Measurements from ENCODE around the gene MSMP. TPM values are rescaled to one million over a fixed set of nuclear protein-coding genes. Genes with fewer than 3 reads are reported as not detected.

MSMP gene

DNA sequence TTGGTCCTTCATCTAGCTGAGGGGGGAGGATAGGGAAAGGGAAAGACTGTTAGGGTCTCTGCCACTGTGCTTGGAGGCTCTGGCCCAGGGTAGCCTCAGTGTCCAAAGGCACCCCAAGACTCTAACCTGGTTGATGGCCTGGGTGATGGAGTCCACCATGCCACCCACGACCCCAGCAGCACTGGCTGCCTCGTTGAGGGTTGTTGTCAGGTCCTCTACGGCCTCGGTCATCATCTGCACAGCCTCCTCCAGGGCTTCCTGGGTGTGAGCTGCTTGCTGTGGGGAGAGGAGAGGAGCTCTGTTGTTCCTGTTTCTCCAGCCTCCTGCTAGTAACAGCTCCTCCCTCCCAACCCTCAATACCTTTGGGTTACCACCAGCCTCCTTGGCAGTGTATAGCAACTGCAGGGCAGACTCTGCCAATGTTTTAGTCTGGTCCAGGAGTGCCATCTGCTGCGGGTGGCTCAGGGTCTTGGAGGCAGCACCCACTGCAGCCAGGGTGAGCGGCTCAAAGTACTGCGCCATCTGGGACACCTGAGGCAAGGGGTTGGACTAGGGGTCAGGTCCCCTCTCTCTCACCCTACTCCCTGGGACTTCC is 48.1 kb downstream of the MSMP start:
- TF ChIP-seq SPI1 (IDR thresholded peaks at IDR 0.05; ENCODE audit: borderline replicate concordance, low read depth): no peak
- no peak for TF ChIP-seq POLR2AphosphoS5 (IDR thresholded peaks at IDR 0.05; ENCODE audit: low read depth)
- TF ChIP-seq GABPA (IDR thresholded peaks at IDR 0.05; ENCODE audit: low read depth): no peak
- TF ChIP-seq CTCF (IDR thresholded peaks at IDR 0.05; ENCODE audit: insufficient read depth, low read length): no peak
- TF ChIP-seq, protein P1, sequence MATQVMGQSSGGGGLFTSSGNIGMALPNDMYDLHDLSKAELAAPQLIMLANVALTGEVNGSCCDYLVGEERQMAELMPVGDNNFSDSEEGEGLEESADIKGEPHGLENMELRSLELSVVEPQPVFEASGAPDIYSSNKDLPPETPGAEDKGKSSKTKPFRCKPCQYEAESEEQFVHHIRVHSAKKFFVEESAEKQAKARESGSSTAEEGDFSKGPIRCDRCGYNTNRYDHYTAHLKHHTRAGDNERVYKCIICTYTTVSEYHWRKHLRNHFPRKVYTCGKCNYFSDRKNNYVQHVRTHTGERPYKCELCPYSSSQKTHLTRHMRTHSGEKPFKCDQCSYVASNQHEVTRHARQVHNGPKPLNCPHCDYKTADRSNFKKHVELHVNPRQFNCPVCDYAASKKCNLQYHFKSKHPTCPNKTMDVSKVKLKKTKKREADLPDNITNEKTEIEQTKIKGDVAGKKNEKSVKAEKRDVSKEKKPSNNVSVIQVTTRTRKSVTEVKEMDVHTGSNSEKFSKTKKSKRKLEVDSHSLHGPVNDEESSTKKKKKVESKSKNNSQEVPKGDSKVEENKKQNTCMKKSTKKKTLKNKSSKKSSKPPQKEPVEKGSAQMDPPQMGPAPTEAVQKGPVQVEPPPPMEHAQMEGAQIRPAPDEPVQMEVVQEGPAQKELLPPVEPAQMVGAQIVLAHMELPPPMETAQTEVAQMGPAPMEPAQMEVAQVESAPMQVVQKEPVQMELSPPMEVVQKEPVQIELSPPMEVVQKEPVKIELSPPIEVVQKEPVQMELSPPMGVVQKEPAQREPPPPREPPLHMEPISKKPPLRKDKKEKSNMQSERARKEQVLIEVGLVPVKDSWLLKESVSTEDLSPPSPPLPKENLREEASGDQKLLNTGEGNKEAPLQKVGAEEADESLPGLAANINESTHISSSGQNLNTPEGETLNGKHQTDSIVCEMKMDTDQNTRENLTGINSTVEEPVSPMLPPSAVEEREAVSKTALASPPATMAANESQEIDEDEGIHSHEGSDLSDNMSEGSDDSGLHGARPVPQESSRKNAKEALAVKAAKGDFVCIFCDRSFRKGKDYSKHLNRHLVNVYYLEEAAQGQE (IDR thresholded peaks at IDR 0.05; ENCODE audit: insufficient replicate concordance, low read depth): no peak

GRCh38 chr9:35705372-35705771 is 48.7 kb downstream of the MSMP start:
- TF ChIP-seq CTCF (IDR thresholded peaks at IDR 0.05; ENCODE audit: insufficient read depth, low read length): no peak
- TF ChIP-seq GABPA (IDR thresholded peaks at IDR 0.05; ENCODE audit: low read depth): no peak
- TF ChIP-seq SPI1 (IDR thresholded peaks at IDR 0.05; ENCODE audit: borderline replicate concordance, low read depth): no peak
- TF ChIP-seq POLR2AphosphoS5 (IDR thresholded peaks at IDR 0.05; ENCODE audit: low read depth): no peak
- TF ChIP-seq, protein P1 (IDR thresholded peaks at IDR 0.05; ENCODE audit: insufficient replicate concordance, low read depth): no peak
- no peak overlapping the region for H3K4me3 ChIP-seq (replicated peaks; ENCODE audit: insufficient read depth, low read length)
- no peaks in the 10 kb centered on the region for H3K27me3 ChIP-seq (ENCODE audit: insufficient read depth, poor library complexity, severe bottlenecking)
- no peak overlapping the region for H3K27ac ChIP-seq (replicated peaks)
- no peak for DNase-seq (ENCODE audit: low read depth in 1 of 2, low spot score in 1 of 2)

More for the DNA sequence above, 48.1 kb downstream of the MSMP start:
- H3K27ac ChIP-seq (replicated peaks): no peak overlapping the region
- no peak for DNase-seq (ENCODE audit: low read depth in 1 of 2, low spot score in 1 of 2)
- no peaks in the 10 kb centered on the region for H3K27me3 ChIP-seq (ENCODE audit: insufficient read depth, poor library complexity, severe bottlenecking)
- no peak overlapping the region for H3K4me3 ChIP-seq (replicated peaks; ENCODE audit: insufficient read depth, low read length)

- no peak overlapping the region for H3K27ac ChIP-seq (replicated peaks)
- TF ChIP-seq, protein P1 (IDR thresholded peaks at IDR 0.05; ENCODE audit: insufficient replicate concordance, low read depth): no peak
- no peak for TF ChIP-seq POLR2AphosphoS5 (IDR thresholded peaks at IDR 0.05; ENCODE audit: low read depth)
- no peak overlapping the region for H3K4me3 ChIP-seq (replicated peaks; ENCODE audit: insufficient read depth, low read length)
- no peak for DNase-seq (ENCODE audit: low read depth in 1 of 2, low spot score in 1 of 2)
- H3K27me3 ChIP-seq (ENCODE audit: insufficient read depth, poor library complexity, severe bottlenecking): no peaks in the 10 kb centered on the region
These were observed 50.0 kb downstream of the MSMP start for GRCh38 chr9:35703906-35704672.

Small RNAs within 50 kb of the gene (microRNA-seq; reads per million reads assigned to microRNA genes)
- not detected for gene MIR6852
- not detected for gene MIR6853
